ENCODE data around the gene SRA1.

Gene SRA1

GRCh38 chr5:140548791-140549190, 8.5 kb downstream of the SRA1 start:
- in situ Hi-C loops (cut with MboI; ENCODE audit: low sequenced_read_pairs, unreplicated experiment): no loop called here
- DNase-seq (ENCODE audit: low spot score): no peak
- TF ChIP-seq CTCF (IDR thresholded peaks at IDR 0.05; ENCODE audit: borderline replicate concordance, control extremely low read depth, extremely low read depth, insufficient read depth, missing control alignments): no peak

- in situ Hi-C loops (cut with MboI; ENCODE audit: low sequenced_read_pairs, unreplicated experiment): no loop called here
- no peak for TF ChIP-seq CTCF (IDR thresholded peaks at IDR 0.05; ENCODE audit: borderline replicate concordance, control extremely low read depth, extremely low read depth, insufficient read depth, missing control alignments)
- no peak for DNase-seq (ENCODE audit: low spot score)
Observed at GRCh38 chr5:140548300-140548688, 9.0 kb downstream of the SRA1 start.

DNA sequence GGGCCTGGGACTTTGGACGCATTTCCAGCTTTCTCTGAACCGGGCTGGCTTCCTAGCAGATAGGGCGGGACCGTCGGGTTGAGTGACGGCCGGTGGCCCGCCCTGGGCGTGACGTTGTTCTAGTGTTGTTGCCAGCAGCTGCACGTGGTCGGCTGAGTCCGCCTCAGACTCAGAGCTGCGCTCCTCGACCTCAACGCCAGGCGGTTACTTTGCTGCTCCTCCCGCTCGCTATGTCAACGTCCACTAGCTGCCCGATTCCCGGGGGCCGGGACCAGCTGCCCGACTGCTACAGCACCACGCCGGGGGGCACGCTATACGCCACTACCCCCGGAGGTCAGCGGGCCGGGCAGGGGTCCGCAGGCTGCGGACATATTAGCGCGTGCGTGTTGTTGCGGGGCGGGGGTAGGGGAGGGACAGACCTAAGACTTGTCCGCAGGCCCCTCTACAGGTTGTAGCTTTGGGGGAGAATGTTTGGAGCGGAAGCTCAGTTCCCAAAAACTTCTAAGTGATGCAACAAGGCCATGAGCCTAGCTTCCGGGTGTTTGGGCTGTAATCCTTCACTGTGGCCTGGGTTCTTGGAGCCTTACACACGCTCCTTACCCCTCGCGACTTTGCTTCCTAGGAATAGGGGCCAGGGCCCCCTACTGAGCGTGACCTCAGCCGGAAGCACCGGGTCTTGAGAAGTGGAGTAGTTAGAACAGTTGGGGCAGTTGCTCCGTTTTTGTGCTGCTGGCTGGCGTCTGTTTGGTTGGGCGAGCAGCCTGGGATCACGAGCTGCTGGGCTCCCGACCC, 9.6 kb downstream of the SRA1 start, which contains the start of gene EIF4EBP3:
Gene EIF4EBP3, plus strand, starts transcription at position 155 of the 792 bp plus-strand sequence. Its CDS starts 76 bp downstream, at position 231.
- peak; percentile 92 for DNase-seq (ENCODE audit: low spot score)
- peak; percentile 18 for TF ChIP-seq CTCF (IDR thresholded peaks at IDR 0.05; ENCODE audit: borderline replicate concordance, control extremely low read depth, extremely low read depth, insufficient read depth, missing control alignments)
- in situ Hi-C loops (cut with MboI; ENCODE audit: low sequenced_read_pairs, unreplicated experiment): no loop called here

DNA sequence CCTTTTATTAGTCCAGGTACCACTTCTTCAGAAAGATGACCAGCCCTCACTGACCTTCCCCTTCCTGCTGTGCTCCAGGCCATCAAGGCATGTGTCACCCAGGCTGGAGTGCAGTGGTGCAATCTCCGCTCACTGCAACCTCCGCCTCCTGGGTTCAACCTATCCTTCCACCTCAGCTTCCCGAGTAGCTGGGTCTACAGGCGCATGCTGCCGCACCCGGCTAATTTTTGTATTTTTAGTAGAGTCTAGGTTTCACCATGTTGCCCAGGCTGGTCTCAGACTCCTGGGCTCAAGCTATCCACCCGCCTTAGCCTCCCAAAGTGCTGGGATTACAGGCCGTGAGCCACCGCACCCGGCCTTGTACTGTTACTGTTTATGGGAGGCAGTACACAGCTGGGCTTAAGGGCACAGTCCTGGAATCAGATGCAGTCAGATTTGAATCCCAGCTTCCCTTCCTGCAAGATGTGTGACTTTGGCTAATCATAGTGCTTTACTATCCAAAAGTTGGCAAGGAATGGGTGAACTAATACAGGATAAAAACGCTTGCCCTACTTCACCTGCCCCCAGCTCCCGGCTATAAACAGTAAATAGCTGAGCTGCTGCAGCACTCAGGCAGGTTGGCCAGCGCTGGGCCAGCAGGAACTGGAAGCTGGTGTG, 10.3 kb downstream of the SRA1 start:
- in situ Hi-C loops (cut with MboI; ENCODE audit: low sequenced_read_pairs, unreplicated experiment): no loop called here
- no peak for TF ChIP-seq CTCF (IDR thresholded peaks at IDR 0.05; ENCODE audit: borderline replicate concordance, control extremely low read depth, extremely low read depth, insufficient read depth, missing control alignments)
- DNase-seq (ENCODE audit: low spot score): no peak

GRCh38 chr5:140545606-140546005, 11.7 kb downstream of the SRA1 start:
- in situ Hi-C loops (cut with MboI; ENCODE audit: low sequenced_read_pairs, unreplicated experiment): no loop called here
- no peak for DNase-seq (ENCODE audit: low spot score)
- TF ChIP-seq CTCF (IDR thresholded peaks at IDR 0.05; ENCODE audit: borderline replicate concordance, control extremely low read depth, extremely low read depth, insufficient read depth, missing control alignments): no peak

DNA sequence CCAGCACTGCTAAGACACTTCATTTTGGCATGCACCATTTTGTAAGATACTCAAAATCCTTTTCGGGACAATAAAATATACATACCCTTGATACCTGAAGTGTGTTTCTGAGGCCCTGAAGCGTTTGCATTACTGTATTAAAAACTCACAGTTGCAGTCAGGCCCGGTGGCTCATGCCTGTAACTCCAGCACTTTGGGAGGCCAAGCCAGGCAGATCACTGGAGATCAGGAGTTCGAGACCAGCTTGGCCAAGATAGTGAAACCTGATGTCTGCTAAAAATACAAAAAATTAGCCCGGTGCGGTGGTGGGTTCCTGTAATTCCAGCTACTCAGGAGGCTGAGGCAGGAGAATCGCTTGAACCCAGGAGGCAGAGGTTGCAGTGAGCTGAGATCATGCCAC, 12.3 kb downstream of the SRA1 start:
- in situ Hi-C loops (cut with MboI; ENCODE audit: low sequenced_read_pairs, unreplicated experiment): no loop called here
- DNase-seq (ENCODE audit: low spot score): no peak
- TF ChIP-seq CTCF (IDR thresholded peaks at IDR 0.05; ENCODE audit: borderline replicate concordance, control extremely low read depth, extremely low read depth, insufficient read depth, missing control alignments): no peak
